Esophagus squamous epithelium (tissue), 5 donors: ENCODE measurements around the gene VGLL4. TPM values are rescaled to one million over a fixed set of nuclear protein-coding genes. Genes with fewer than 3 reads are reported as not detected.
A peak's percentile ranks its signal among the peaks of the same experiment; 100 is the strongest.

Source experiments
- DNase-seq: peaks from one replicate; lab custom pipeline; 2025; lab: John Stamatoyannopoulos, UW
- H3K27ac ChIP-seq, 4 donors: fragments of 200-600 bp; sonication (generic); one replicate each; pipeline ENCODE4 v1.5.1; 2016 to 2019; ENCODE audit warnings: mild to moderate bottlenecking in 1 of 4
- H3K27me3 ChIP-seq, 4 donors: fragments of 200-600 bp; sonication (generic); 1 replicate in 3 of 4; 2 replicates in 1 of 4; pipeline versions ENCODE4 v1.5.1 to v1.6.0; 2017 to 2021; ENCODE audit warnings: antibody characterized with exemption in 1 of 4
- H3K36me3 ChIP-seq, 3 donors: fragments of 200-600 bp; sonication (generic); one replicate each; pipeline ENCODE4 v1.5.1; 2016 to 2019
- H3K4me1 ChIP-seq, 3 donors: fragments of 200-600 bp; sonication (generic); one replicate each; pipeline ENCODE4 v1.5.1; 2017 to 2019
- H3K4me3 ChIP-seq, 4 donors: fragments of 200-600 bp; sonication (generic); 1 replicate in 3 of 4; 2 replicates in 1 of 4; pipeline ENCODE4 v1.5.1; 2016 to 2019; ENCODE audit warnings: mild to moderate bottlenecking in 2 of 4, moderate library complexity in 1 of 4
- H3K9me3 ChIP-seq, 3 donors: fragments of 200-600 bp; sonication (generic); one replicate each; pipeline ENCODE4 v1.5.1; 2016 to 2019
- POLR2A ChIP-seq, 4 donors: fragments of 450-650 bp; IDR thresholded peaks; one replicate each; pipeline ENCODE4 v1.6.1; 2017; ENCODE audit warnings: antibody characterized with exemption in 4 of 4, mild to moderate bottlenecking in 4 of 4, moderate library complexity in 3 of 4
- WGBS, 2 donors: methylation state at CpG; one replicate each; pipeline ENCODE4 v1.1.5; 2018; 5-methylcytosine and 5-hydroxymethylcytosine counted together
- intact Hi-C: fragments of 100-400 bp; cut with DNase I; formaldehyde crosslinking; loops from one replicate; pipeline ENCODE4 v1.15.0; 2022
- total RNA-seq, 4 donors: library from RNA; depleted of rRNA; stranded (reverse); fragments of >200 nt; gene quantifications; one replicate each; pipeline ENCODE4 v1.1.0, GENCODE V29; 2016
- TF ChIP-seq, protein P1 (sequence below), 6 experiments: fragments of 450-650 bp in 4 of 6; fragments of 200-600 bp in 2 of 6; sonication (generic) in 2 of 6; IDR thresholded peaks; one replicate each; pipeline ENCODE4 v1.5.1; 2016 to 2019; ENCODE audit warnings: antibody characterized with exemption in 6 of 6, mild to moderate bottlenecking in 4 of 6, moderate library complexity in 4 of 6
- donor health status: DM: yes; HTN: yes; CAD: no.

Gene VGLL4
- total RNA-seq, 4 donors from 2014 or later: 31.8 to 50.0 (median 44.5) TPM

DNA sequence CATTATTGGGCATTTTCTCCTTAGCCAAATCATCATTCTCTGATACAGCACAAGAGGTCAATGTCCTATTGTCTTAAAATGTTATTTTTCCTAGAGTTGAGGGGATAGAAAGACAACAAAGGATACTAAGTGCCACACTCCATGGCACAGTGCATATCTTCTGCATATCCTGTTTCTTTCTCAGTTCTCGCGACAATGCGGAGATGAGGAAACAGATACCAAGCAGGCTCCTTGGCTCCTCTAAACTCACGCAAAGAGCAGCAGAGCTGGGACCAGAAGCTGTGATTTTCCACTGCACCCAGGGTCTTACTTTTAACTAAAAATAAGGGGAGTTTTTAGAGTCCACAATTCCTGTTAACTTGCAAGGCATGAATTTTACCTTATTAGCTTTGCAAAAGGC is 10.5 kb upstream of the VGLL4 start:
- no peak for TF ChIP-seq POLR2A (IDR thresholded peaks at IDR 0.05)
- TF ChIP-seq, protein P1, sequence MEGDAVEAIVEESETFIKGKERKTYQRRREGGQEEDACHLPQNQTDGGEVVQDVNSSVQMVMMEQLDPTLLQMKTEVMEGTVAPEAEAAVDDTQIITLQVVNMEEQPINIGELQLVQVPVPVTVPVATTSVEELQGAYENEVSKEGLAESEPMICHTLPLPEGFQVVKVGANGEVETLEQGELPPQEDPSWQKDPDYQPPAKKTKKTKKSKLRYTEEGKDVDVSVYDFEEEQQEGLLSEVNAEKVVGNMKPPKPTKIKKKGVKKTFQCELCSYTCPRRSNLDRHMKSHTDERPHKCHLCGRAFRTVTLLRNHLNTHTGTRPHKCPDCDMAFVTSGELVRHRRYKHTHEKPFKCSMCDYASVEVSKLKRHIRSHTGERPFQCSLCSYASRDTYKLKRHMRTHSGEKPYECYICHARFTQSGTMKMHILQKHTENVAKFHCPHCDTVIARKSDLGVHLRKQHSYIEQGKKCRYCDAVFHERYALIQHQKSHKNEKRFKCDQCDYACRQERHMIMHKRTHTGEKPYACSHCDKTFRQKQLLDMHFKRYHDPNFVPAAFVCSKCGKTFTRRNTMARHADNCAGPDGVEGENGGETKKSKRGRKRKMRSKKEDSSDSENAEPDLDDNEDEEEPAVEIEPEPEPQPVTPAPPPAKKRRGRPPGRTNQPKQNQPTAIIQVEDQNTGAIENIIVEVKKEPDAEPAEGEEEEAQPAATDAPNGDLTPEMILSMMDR (IDR thresholded peaks at IDR 0.05): no peak

DNA sequence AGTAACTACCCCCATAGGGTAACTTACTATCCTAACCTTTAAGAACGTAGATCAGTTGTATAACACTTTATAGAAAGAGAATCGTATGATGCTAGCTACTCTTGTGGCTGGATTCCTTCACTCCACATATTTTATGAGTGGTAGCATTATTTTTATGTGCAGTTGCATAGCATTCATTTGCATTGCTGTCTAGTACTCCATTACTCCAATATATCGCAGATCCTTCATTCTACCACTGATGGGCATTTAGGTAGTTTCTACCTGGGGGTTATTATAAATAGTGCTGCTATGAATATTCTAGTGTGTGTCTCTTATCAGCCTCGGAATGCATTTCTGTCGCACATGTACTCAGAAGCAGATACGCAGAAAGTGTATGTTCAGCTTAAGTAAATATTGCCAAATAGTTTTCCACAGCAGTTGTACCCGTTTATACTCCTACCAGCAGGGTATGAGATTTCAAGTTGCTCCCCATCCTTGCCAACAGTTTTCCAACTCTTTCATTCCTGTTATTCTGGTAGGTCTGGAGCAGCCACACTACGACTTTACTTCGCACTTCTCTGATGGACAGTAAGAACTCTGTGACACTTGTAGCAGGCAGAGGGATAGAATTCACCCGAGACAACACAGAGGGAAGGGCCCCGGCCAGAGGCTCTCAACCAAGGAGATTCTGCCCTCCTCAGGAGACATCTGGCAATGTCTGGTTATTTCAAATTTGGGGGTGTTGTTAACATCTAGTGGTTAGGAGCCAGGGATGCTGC is 9.8 kb upstream of the VGLL4 start:
- H3K4me1 ChIP-seq: peaks cover 0 to 22% (median 0%) of the 10 kb centered on the region in 3 donors
- no peak overlapping the region for H3K27ac ChIP-seq
- 80 to 83% methylated on average over 10 to 11 of the region's 11 CpGs for WGBS, 2 donors
- peaks cover 0 to 8% (median 0%) of the 10 kb centered on the region in 3 donors for H3K36me3 ChIP-seq
- intact Hi-C loops: loop anchor here (10.0 kb wide), 1 partner anchor 181 kb away; no protein-coding TSS in a partner anchor
- no peaks in the 10 kb centered on the region for H3K9me3 ChIP-seq
- TF ChIP-seq POLR2A (IDR thresholded peaks at IDR 0.05): no peak
- TF ChIP-seq, protein P1 (IDR thresholded peaks at IDR 0.05): peak in 2 of 6 experiments; percentile 1 to 19
- no peaks in the 10 kb centered on the region for H3K27me3 ChIP-seq
- no peak for DNase-seq
- no peak overlapping the region for H3K4me3 ChIP-seq

More for the DNA sequence above, 10.5 kb upstream of the VGLL4 start:
- no peak overlapping the region for H3K27ac ChIP-seq
- 75 to 91% methylated on average over 4 of the region's 4 CpGs for WGBS, 2 donors
- intact Hi-C loops: loop anchor here (10.0 kb wide), 1 partner anchor 181 kb away; no protein-coding TSS in a partner anchor
- no peaks in the 10 kb centered on the region for H3K9me3 ChIP-seq
- H3K36me3 ChIP-seq: peaks cover 0 to 8% (median 0%) of the 10 kb centered on the region in 3 donors
- peaks cover 0 to 22% (median 0%) of the 10 kb centered on the region in 3 donors for H3K4me1 ChIP-seq
- H3K4me3 ChIP-seq: no peak overlapping the region
- no peak for DNase-seq
- H3K27me3 ChIP-seq: no peaks in the 10 kb centered on the region

DNA sequence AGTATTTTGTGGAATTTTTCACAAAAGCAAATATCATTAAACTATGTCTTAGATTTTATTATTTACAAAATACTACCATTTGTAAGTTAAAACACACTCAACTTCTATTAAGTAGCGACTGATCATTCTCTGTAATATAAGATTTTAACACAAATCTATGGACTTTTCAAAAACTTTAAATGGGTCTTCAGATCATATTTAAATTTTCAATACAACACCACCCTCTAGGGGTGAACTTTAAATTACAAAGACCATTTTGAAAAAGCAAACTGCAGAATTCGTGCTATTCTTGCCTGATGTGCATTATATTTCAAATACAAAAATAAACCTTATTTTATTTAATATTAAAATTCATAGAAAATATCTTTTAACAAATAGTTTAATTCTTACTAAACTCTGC is 8.2 kb upstream of the VGLL4 start:
- Histone ChIP-seq H3K4me3 (no peak overlapping the region), H3K4me1 (peaks cover 0 to 6% (median 0%) of the 10 kb centered on the region in 3 donors), H3K36me3 (peaks cover 0 to 8% (median 0%) of the 10 kb centered on the region in 3 donors), H3K27me3 (no peaks in the 10 kb centered on the region), H3K27ac (no peak overlapping the region), H3K9me3 (no peaks in the 10 kb centered on the region)
- no peak for DNase-seq
- TF ChIP-seq, protein P1 (IDR thresholded peaks at IDR 0.05): peak in 4 of 6 experiments; percentile 53 to 67 (median 59)
- no peak for TF ChIP-seq POLR2A (IDR thresholded peaks at IDR 0.05)
- 22 to 24% methylated on average over 2 of the region's 2 CpGs for WGBS, 2 donors
- intact Hi-C loops: loop anchor here (10.0 kb wide), 1 partner anchor 183 kb away; no protein-coding TSS in a partner anchor

DNA sequence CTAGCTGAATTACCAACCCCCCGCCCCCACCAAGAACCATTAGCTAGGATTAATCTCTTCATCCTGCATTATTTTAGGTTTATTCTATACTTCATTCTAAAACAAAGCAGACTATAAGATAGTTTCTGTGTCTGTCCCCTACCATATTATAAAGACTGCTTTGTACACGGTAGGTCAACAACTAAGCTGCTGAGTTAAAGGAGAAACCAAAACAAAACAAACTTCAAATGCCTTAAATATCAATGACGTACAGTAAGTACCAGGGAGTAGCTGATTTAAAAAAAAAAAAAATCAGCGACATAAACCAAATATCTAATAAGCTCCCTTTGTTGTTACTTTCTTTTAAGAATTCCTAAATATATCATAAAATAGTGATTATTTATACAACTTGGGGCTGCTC is 7.8 kb upstream of the VGLL4 start:
- Histone ChIP-seq H3K4me3 (no peak overlapping the region), H3K9me3 (no peaks in the 10 kb centered on the region), H3K4me1 (peaks cover 0 to 6% (median 0%) of the 10 kb centered on the region in 3 donors), H3K27ac (no peak overlapping the region), H3K27me3 (no peaks in the 10 kb centered on the region), H3K36me3 (peaks cover 0 to 8% (median 0%) of the 10 kb centered on the region in 3 donors)
- DNase-seq: no peak
- TF ChIP-seq, protein P1 (IDR thresholded peaks at IDR 0.05): no peak
- no peak for TF ChIP-seq POLR2A (IDR thresholded peaks at IDR 0.05)
- intact Hi-C loops: loop anchor here (10.0 kb wide), 1 partner anchor 183 kb away; no protein-coding TSS in a partner anchor
- WGBS, 2 donors: 58 to 72% methylated on average over 4 of the region's 4 CpGs

DNA sequence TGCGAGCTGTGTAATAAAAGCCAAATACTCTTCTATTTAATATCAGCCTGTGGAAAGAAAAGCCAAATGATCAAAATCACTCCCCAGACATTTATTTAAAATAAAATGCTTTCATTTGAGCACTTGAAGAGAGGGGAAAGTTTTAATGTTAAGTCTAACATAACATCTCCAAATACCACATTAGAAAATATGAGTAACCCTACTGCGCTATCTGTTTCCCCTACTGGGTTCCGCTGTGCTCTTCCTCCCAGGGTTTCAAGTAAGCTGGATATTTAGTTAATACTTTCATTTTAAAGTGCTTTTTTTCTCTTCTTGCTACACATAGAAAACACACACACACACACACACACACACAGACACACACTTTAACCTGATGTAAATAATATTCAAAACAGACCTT is 6.7 kb upstream of the VGLL4 start:
- 93 to 96% methylated on average over 3 of the region's 3 CpGs for WGBS, 2 donors

More for the DNA sequence above, 6.7 kb upstream of the VGLL4 start:
- no peaks in the 10 kb centered on the region for H3K9me3 ChIP-seq
- peaks cover 0 to 6% (median 0%) of the 10 kb centered on the region in 3 donors for H3K4me1 ChIP-seq
- no peak overlapping the region for H3K27ac ChIP-seq
- TF ChIP-seq POLR2A (IDR thresholded peaks at IDR 0.05): no peak
- TF ChIP-seq, protein P1 (IDR thresholded peaks at IDR 0.05): no peak
- H3K27me3 ChIP-seq: no peaks in the 10 kb centered on the region
- no peak for DNase-seq
- H3K4me3 ChIP-seq: no peak overlapping the region
- intact Hi-C loops: loop anchor here (10.0 kb wide), 1 partner anchor 184 kb away; no protein-coding TSS in a partner anchor
- H3K36me3 ChIP-seq: no peaks in the 10 kb centered on the region
